ENCODE measurements around the gene RAC3. TPM values are rescaled to one million over a fixed set of nuclear protein-coding genes. Genes with fewer than 3 reads are reported as not detected.

Gene RAC3
- total and polyA plus RNA-seq, 9 of the 15 experiments (the other 6 are each of a cell fraction or from before 2014, with no cell fraction given): 0.23 to 292 (median 118) TPM

DNA sequence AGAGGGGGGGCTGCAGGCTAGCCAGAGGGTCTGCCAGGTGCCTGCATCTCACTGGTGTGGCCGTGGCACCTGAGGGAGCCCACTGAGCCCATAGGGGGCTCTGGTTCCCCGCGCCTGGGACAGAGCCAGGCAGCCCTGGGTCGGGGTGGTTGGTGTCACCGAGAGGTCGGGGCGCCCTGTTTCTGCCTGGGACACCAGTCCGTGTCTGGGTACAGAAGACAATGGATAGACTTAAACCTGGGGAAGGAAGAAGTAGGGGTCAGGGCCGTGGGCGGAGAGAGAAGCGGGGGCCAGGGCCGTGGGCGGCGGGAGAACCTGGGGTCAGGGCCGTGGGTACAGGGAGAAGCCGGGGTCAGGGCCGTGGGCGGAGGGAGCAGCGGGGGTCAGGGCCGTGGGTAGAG, 17.1 kb downstream of the RAC3 start:
- TF ChIP-seq KLF10 (CRISPR knock-in tag; IDR thresholded peaks at IDR 0.05) (no peak), SRSF3 (IDR thresholded peaks at IDR 0.05; ENCODE audit: insufficient read depth, low read length) (no peak), ID3 (CRISPR knock-in tag; IDR thresholded peaks at IDR 0.05) (no peak), ID3 (tag; IDR thresholded peaks at IDR 0.05) (no peak), ARID1B (IDR thresholded peaks at IDR 0.05) (no peak), PCBP1 (IDR thresholded peaks at IDR 0.05; ENCODE audit: low read depth, low read length, poor library complexity, severe bottlenecking) (peak; percentile 21), ZNF212 (CRISPR knock-in tag; IDR thresholded peaks at IDR 0.05) (no peak), SAFB2 (IDR thresholded peaks at IDR 0.05; ENCODE audit: borderline replicate concordance, low read depth, low read length, severe bottlenecking) (no peak), ZNF778 (CRISPR knock-in tag; IDR thresholded peaks at IDR 0.05) (no peak), HNRNPL (IDR thresholded peaks at IDR 0.05; ENCODE audit: low read depth, low read length) (no peak), EGR1 (conservative IDR thresholded peaks at IDR 0.05) (peak; percentile 81), HMG20B (CRISPR knock-in tag; IDR thresholded peaks at IDR 0.05) (no peak), ZNF695 (CRISPR knock-in tag; IDR thresholded peaks at IDR 0.05) (no peak), NCOA6 (IDR thresholded peaks at IDR 0.05) (no peak)
- TF ChIP-seq, protein P1, sequence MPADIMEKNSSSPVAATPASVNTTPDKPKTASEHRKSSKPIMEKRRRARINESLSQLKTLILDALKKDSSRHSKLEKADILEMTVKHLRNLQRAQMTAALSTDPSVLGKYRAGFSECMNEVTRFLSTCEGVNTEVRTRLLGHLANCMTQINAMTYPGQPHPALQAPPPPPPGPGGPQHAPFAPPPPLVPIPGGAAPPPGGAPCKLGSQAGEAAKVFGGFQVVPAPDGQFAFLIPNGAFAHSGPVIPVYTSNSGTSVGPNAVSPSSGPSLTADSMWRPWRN (IDR thresholded peaks at IDR 0.05; ENCODE audit: low read depth): no peak
- TF ChIP-seq, protein P2, sequence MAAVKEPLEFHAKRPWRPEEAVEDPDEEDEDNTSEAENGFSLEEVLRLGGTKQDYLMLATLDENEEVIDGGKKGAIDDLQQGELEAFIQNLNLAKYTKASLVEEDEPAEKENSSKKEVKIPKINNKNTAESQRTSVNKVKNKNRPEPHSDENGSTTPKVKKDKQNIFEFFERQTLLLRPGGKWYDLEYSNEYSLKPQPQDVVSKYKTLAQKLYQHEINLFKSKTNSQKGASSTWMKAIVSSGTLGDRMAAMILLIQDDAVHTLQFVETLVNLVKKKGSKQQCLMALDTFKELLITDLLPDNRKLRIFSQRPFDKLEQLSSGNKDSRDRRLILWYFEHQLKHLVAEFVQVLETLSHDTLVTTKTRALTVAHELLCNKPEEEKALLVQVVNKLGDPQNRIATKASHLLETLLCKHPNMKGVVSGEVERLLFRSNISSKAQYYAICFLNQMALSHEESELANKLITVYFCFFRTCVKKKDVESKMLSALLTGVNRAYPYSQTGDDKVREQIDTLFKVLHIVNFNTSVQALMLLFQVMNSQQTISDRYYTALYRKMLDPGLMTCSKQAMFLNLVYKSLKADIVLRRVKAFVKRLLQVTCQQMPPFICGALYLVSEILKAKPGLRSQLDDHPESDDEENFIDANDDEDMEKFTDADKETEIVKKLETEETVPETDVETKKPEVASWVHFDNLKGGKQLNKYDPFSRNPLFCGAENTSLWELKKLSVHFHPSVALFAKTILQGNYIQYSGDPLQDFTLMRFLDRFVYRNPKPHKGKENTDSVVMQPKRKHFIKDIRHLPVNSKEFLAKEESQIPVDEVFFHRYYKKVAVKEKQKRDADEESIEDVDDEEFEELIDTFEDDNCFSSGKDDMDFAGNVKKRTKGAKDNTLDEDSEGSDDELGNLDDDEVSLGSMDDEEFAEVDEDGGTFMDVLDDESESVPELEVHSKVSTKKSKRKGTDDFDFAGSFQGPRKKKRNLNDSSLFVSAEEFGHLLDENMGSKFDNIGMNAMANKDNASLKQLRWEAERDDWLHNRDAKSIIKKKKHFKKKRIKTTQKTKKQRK (IDR thresholded peaks at IDR 0.05; ENCODE audit: borderline replicate concordance, low read depth, low read length): no peak
- FAIRE-seq: no peak
- BruUV-seq (replicated peaks): no TSS peak
- no peak for ATAC-seq
- Histone ChIP-seq H3K27me3 (ENCODE audit: control insufficient read depth in 2 of 2, insufficient read depth in 2 of 2, low read length in 2 of 2) (no peaks in the 10 kb centered on the region), H2AFZ (ENCODE audit: low read depth, low read length) (no peak overlapping the region), H3K9me1 (ENCODE audit: control insufficient read depth, insufficient read depth, low read length) (peaks cover 2% of the 10 kb centered on the region), H3K4me1 (replicated peaks in 1 of 2; ENCODE audit: control insufficient read depth in 2 of 2, insufficient read depth in 2 of 2, low read length in 2 of 2) (peaks cover 6 to 72% of the 10 kb centered on the region in 2 experiments; a peak in 3 of 5 replicates), H3K27ac (ENCODE audit: extremely low read depth, low read depth, low read length) (no peak overlapping the region), H3K9ac (ENCODE audit: insufficient read depth in 1 of 2, low read depth in 2 of 2, low read length in 2 of 2) (peak overlapping the region in 1 of 2 experiments; percentile 43; a peak in 1 of 4 replicates), H4K20me1 (replicated peaks; ENCODE audit: control insufficient read depth, insufficient read depth, low read length) (0 out of 2 replicates have a peak, but pooled peaks cover 4% of the 10 kb centered on the region), H3K4me2 (ENCODE audit: insufficient read depth, low read length) (no peak overlapping the region), H3K9me3 (replicated peaks; ENCODE audit: control insufficient read depth, insufficient read depth, low read depth, low read length) (no peaks in the 10 kb centered on the region), H3K36me3 (ENCODE audit: control insufficient read depth, insufficient read depth, low read length) (peaks cover 44% of the 10 kb centered on the region; the same call in 2 of the 3 replicates), H3K4me3 (no peak overlapping the region), H3K79me2 (ENCODE audit: control insufficient read depth, insufficient read depth, low read length) (peaks cover 28% of the 10 kb centered on the region)
- POLR2A ChIA-PET: no interaction called here
- DNase-seq (ENCODE audit: extremely low read depth in 1 of 4, low spot score in 3 of 4): peak in 2 of 4 experiments; percentile 23 to 36
- 91% methylated on average over 12 of the region's 20 CpGs for WGBS (ENCODE audit: insufficient coverage, low coverage, missing lambda C conversion rate)
- CTCF ChIA-PET (ENCODE audit: low intra/inter-chr PET ratio): no interaction called here
- in situ Hi-C loops (cut with MboI) (no loop called here), intact Hi-C loops (cut with micrococcal nuclease) (no loop called here)

Measured in K562 (cell line).